ENCODE results near the gene SOWAHA. TPM values are rescaled to one million over a fixed set of nuclear protein-coding genes. Genes with fewer than 3 reads are reported as not detected.
"Not testable (repeated sequence)": the region's sequence is repeated elsewhere in the genome, so short reads cannot be mapped to it uniquely, and the experiment has no call there.

SOWAHA gene
- polyA plus RNA-seq, 1 donor from 2014 or later: 23.4 TPM

- Histone ChIP-seq H2AFZ (ENCODE audit: low read depth, low read length) (no peak overlapping the region), H4K20me1 (ENCODE audit: insufficient read depth) (no peaks in the 10 kb centered on the region), H3K27me3 (ENCODE audit: insufficient read depth, low read depth, low read length) (no peaks in the 10 kb centered on the region), H3K79me2 (replicated peaks; ENCODE audit: insufficient read depth, low read length) (no peaks in the 10 kb centered on the region), H3K9me2 (ENCODE audit: insufficient read depth, low read length) (no peaks in the 10 kb centered on the region), H3K4me3 (ENCODE audit: low read length) (no peak overlapping the region), H3K4me2 (ENCODE audit: low read length) (no peak overlapping the region), H3F3A (ENCODE audit: insufficient read depth, low read length, poor library complexity, severe bottlenecking) (no peaks in the 10 kb centered on the region), H3K36me3 (ENCODE audit: insufficient read depth, low read length) (no peaks in the 10 kb centered on the region), H3K27ac (ENCODE audit: low read length) (no peak overlapping the region), H3K9me3 (ENCODE audit: low read length) (no peaks in the 10 kb centered on the region), H3K9ac (ENCODE audit: low read length) (no peak overlapping the region)
- TF ChIP-seq EZH2 (IDR thresholded peaks at IDR 0.05; ENCODE audit: borderline replicate concordance, insufficient read depth, low read length, poor library complexity, severe bottlenecking) (no peak), REST (IDR thresholded peaks at IDR 0.05; ENCODE audit: borderline replicate concordance) (no peak), TAF1 (IDR thresholded peaks at IDR 0.05; ENCODE audit: low read depth) (no peak)
Measured at GRCh38 chr5:132799392-132799791, 13.7 kb upstream of the SOWAHA start.

GRCh38 chr5:132800545-132800944, 12.6 kb upstream of the SOWAHA start:
- H3K9me2 ChIP-seq (ENCODE audit: insufficient read depth, low read length): no peaks in the 10 kb centered on the region
- no peak overlapping the region for H3K9ac ChIP-seq (ENCODE audit: low read length)
- no peak overlapping the region for H3K27ac ChIP-seq (ENCODE audit: low read length)
- H3K4me3 ChIP-seq (ENCODE audit: low read length): no peak overlapping the region
- no peaks in the 10 kb centered on the region for H3K27me3 ChIP-seq (ENCODE audit: insufficient read depth, low read depth, low read length)
- H4K20me1 ChIP-seq (ENCODE audit: insufficient read depth): no peaks in the 10 kb centered on the region
- H3K4me2 ChIP-seq (ENCODE audit: low read length): no peak overlapping the region
- no peaks in the 10 kb centered on the region for H3K36me3 ChIP-seq (ENCODE audit: insufficient read depth, low read length)
- H2AFZ ChIP-seq (ENCODE audit: low read depth, low read length): no peak overlapping the region
- TF ChIP-seq EP300 (conservative IDR thresholded peaks at IDR 0.05; ENCODE audit: poor library complexity, severe bottlenecking): no peak
- no peaks in the 10 kb centered on the region for H3K9me3 ChIP-seq (ENCODE audit: low read length)
- no peaks in the 10 kb centered on the region for H3K79me2 ChIP-seq (replicated peaks; ENCODE audit: insufficient read depth, low read length)
- H3F3A ChIP-seq (ENCODE audit: insufficient read depth, low read length, poor library complexity, severe bottlenecking): no peaks in the 10 kb centered on the region

- TF ChIP-seq SMC3 (conservative IDR thresholded peaks at IDR 0.05; ENCODE audit: poor library complexity): no peak
- TF ChIP-seq EZH2 (IDR thresholded peaks at IDR 0.05; ENCODE audit: borderline replicate concordance, insufficient read depth, low read length, poor library complexity, severe bottlenecking): no peak
- TF ChIP-seq TAF1 (IDR thresholded peaks at IDR 0.05; ENCODE audit: low read depth): no peak
- Histone ChIP-seq H3K9ac (ENCODE audit: low read length) (no peak overlapping the region), H2AFZ (ENCODE audit: low read depth, low read length) (no peak overlapping the region), H3K36me3 (ENCODE audit: insufficient read depth, low read length) (no peaks in the 10 kb centered on the region), H3K9me3 (ENCODE audit: low read length) (no peaks in the 10 kb centered on the region), H3F3A (ENCODE audit: insufficient read depth, low read length, poor library complexity, severe bottlenecking) (no peaks in the 10 kb centered on the region), H3K4me2 (ENCODE audit: low read length) (no peak overlapping the region), H3K9me2 (ENCODE audit: insufficient read depth, low read length) (no peaks in the 10 kb centered on the region), H3K4me3 (ENCODE audit: low read length) (no peak overlapping the region), H4K20me1 (ENCODE audit: insufficient read depth) (no peaks in the 10 kb centered on the region), H3K27me3 (ENCODE audit: insufficient read depth, low read depth, low read length) (no peaks in the 10 kb centered on the region), H3K79me2 (replicated peaks; ENCODE audit: insufficient read depth, low read length) (no peaks in the 10 kb centered on the region), H3K27ac (ENCODE audit: low read length) (no peak overlapping the region)
Measured at GRCh38 chr5:132802044-132802684, 10.9 kb upstream of the SOWAHA start.

- H3K27ac ChIP-seq (ENCODE audit: low read length); H3K36me3 ChIP-seq (ENCODE audit: insufficient read depth, low read length); H3K4me3 ChIP-seq (ENCODE audit: low read length); H3K9me3 ChIP-seq (ENCODE audit: low read length); H4K20me1 ChIP-seq (ENCODE audit: insufficient read depth); H3K79me2 ChIP-seq (replicated peaks; ENCODE audit: insufficient read depth, low read length); H3K9ac ChIP-seq (ENCODE audit: low read length); H3F3A ChIP-seq (ENCODE audit: insufficient read depth, low read length, poor library complexity, severe bottlenecking); H2AFZ ChIP-seq (ENCODE audit: low read depth, low read length); H3K27me3 ChIP-seq (ENCODE audit: insufficient read depth, low read depth, low read length); H3K4me2 ChIP-seq (ENCODE audit: low read length); H3K9me2 ChIP-seq (ENCODE audit: insufficient read depth, low read length): not testable (repeated sequence)
Measured at GRCh38 chr5:132802685-132803066, 10.4 kb upstream of the SOWAHA start.

DNA sequence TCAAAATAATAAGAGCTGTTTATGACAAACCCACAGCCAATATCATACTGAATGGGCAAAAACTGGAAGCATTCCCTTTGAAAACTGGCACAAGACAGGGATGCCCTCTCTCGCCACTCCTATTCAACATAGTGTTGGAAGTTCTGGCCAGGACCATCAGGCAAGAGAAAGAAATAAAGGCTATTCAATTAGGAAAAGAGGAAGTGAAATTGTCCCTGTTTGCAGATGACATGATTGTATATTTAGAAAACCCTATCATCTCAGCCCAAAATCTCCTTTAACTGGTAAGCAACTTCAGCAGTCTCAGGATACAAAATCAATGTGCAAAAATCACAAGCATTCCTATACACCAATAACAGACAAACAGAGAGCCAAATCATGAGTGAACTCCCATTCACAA, 8.9 kb upstream of the SOWAHA start:
- H3K9ac ChIP-seq (ENCODE audit: low read length); H3K79me2 ChIP-seq (replicated peaks; ENCODE audit: insufficient read depth, low read length); H3K9me3 ChIP-seq (ENCODE audit: low read length); H3K9me2 ChIP-seq (ENCODE audit: insufficient read depth, low read length); H4K20me1 ChIP-seq (ENCODE audit: insufficient read depth); H3K27me3 ChIP-seq (ENCODE audit: insufficient read depth, low read depth, low read length); H3K36me3 ChIP-seq (ENCODE audit: insufficient read depth, low read length); H3K4me3 ChIP-seq (ENCODE audit: low read length); H3K4me2 ChIP-seq (ENCODE audit: low read length); H2AFZ ChIP-seq (ENCODE audit: low read depth, low read length); H3F3A ChIP-seq (ENCODE audit: insufficient read depth, low read length, poor library complexity, severe bottlenecking); H3K27ac ChIP-seq (ENCODE audit: low read length): not testable (repeated sequence)

DNA sequence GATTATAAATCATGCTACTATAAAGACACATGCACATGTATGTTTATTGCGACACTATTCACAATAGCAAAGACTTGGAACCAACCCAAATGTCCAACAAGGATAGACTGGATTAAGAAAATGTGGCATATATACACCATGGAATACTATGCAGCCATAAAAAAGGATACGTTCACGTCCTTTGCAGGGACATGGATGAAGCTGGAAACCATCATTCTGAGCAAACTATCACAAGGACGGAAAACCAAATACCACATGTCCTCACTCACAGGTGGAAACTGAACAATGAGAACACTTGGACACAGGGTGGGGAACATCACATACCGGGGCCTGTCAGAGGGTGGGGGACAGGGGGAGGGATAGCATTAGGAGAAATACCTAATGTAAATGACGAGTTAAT, 7.2 kb upstream of the SOWAHA start:
- H3K9ac ChIP-seq (ENCODE audit: low read length); H4K20me1 ChIP-seq (ENCODE audit: insufficient read depth); H2AFZ ChIP-seq (ENCODE audit: low read depth, low read length); H3K4me3 ChIP-seq (ENCODE audit: low read length); H3K36me3 ChIP-seq (ENCODE audit: insufficient read depth, low read length); H3K27me3 ChIP-seq (ENCODE audit: insufficient read depth, low read depth, low read length); H3K4me2 ChIP-seq (ENCODE audit: low read length); H3K9me2 ChIP-seq (ENCODE audit: insufficient read depth, low read length); H3K27ac ChIP-seq (ENCODE audit: low read length); H3K9me3 ChIP-seq (ENCODE audit: low read length); H3F3A ChIP-seq (ENCODE audit: insufficient read depth, low read length, poor library complexity, severe bottlenecking); H3K79me2 ChIP-seq (replicated peaks; ENCODE audit: insufficient read depth, low read length): not testable (repeated sequence)

All from neural cell (in vitro differentiated cells).